Neural progenitor cell (in vitro differentiated cells): ENCODE results near the gene QDPR. TPM values are rescaled to one million over a fixed set of nuclear protein-coding genes. Genes with fewer than 3 reads are reported as not detected.

Source experiments
- DNase-seq: peaks from one replicate; pipeline ENCODE4 v3.0.0-alpha.2; 2016; ENCODE audit warnings: low spot score
- H2AFZ ChIP-seq: fragments of 200-600 bp; sonication (generic); replicated peaks from 2 replicates; pipeline ENCODE4 v1.6.1; 2016; ENCODE audit warnings: antibody characterized with exemption
- H3F3A ChIP-seq: fragments of 200-600 bp; sonication (generic); 2 replicates; pipeline ENCODE4 v1.6.1; 2016; ENCODE audit warnings: antibody characterized with exemption, low read depth
- H3K27ac ChIP-seq: fragments of 200-600 bp; sonication (generic); 2 replicates; pipeline ENCODE4 v1.5.1; 2016; ENCODE audit warnings: mild to moderate bottlenecking
- H3K27me3 ChIP-seq: fragments of 200-600 bp; sonication (generic); 2 replicates; pipeline ENCODE4 v1.6.1; 2016; ENCODE audit warnings: mild to moderate bottlenecking, moderate library complexity
- H3K36me3 ChIP-seq: fragments of 200-600 bp; sonication (generic); 2 replicates; pipeline ENCODE4 v1.5.1; 2016
- H3K4me1 ChIP-seq: fragments of 200-600 bp; sonication (generic); 2 replicates; pipeline ENCODE4 v1.6.1; 2016; ENCODE audit warnings: mixed run types
- H3K4me2 ChIP-seq: fragments of 200-600 bp; sonication (generic); 2 replicates; pipeline ENCODE4 v1.6.1; 2016
- H3K4me3 ChIP-seq: fragments of 200-600 bp; sonication (generic); 2 replicates; pipeline ENCODE4 v1.5.1; 2016
- H3K79me2 ChIP-seq: fragments of 200-600 bp; sonication (generic); 2 replicates; pipeline ENCODE4 v1.6.1; 2016; ENCODE audit warnings: low read depth
- H3K9ac ChIP-seq: fragments of 200-600 bp; sonication (generic); 2 replicates; pipeline ENCODE4 v1.6.1; 2016
- H3K9me3 ChIP-seq: fragments of 200-600 bp; sonication (generic); 2 replicates; pipeline ENCODE4 v1.5.1; 2016; ENCODE audit warnings: low read depth
- H4K20me1 ChIP-seq: fragments of 200-600 bp; sonication (generic); 2 replicates; pipeline ENCODE4 v1.6.1; 2016; ENCODE audit warnings: low read depth
- H3K27ac Mint-ChIP-seq: 3 replicates; pipeline ENCODE4 v1.8.0; 2021; ENCODE audit warnings: mixed read lengths
- H3K27me3 Mint-ChIP-seq: 2 replicates; pipeline ENCODE4 v1.8.0; 2022; ENCODE audit warnings: low read depth, mild to moderate bottlenecking, inconsistent platforms, moderate library complexity, mixed read lengths; ENCODE audit not compliant: insufficient read depth
- H3K36me3 Mint-ChIP-seq: 3 replicates; pipeline ENCODE4 v1.8.0; 2021; ENCODE audit warnings: mixed read lengths
- H3K4me1 Mint-ChIP-seq: 3 replicates; pipeline ENCODE4 v1.8.0; 2021; ENCODE audit warnings: mixed read lengths
- H3K4me3 Mint-ChIP-seq: 3 replicates; pipeline ENCODE4 v1.8.0; 2021; ENCODE audit warnings: mild to moderate bottlenecking, moderate library complexity, mixed read lengths
- H3K9me3 Mint-ChIP-seq: 3 replicates; pipeline ENCODE4 v1.8.0; 2020; ENCODE audit warnings: mixed read lengths
- EZH2 ChIP-seq: fragments of 200-600 bp; sonication (generic); IDR thresholded peaks from 2 replicates; pipeline ENCODE4 v1.6.1; 2017; ENCODE audit warnings: antibody characterized with exemption, mild to moderate bottlenecking, moderate library complexity
- EZH2phosphoT487 ChIP-seq: fragments of 200-600 bp; sonication (generic); IDR thresholded peaks from 2 replicates; pipeline ENCODE4 v1.6.1; 2017; ENCODE audit warnings: antibody characterized with exemption
- total RNA-seq: library from RNA; depleted of rRNA; stranded (reverse); fragments of >200 nt; gene quantifications from 2 replicates; pipeline ENCODE4 v1.2.3, GENCODE V29; 2015; ENCODE audit warnings: low replicate concordance
- TF ChIP-seq, protein P1 (sequence below): fragments of 200-600 bp; sonication (generic); IDR thresholded peaks from 2 replicates; pipeline ENCODE4 v1.5.1; 2017; ENCODE audit warnings: antibody characterized with exemption, mild to moderate bottlenecking

QDPR gene
- total RNA-seq, 1 donor from 2014 or later = 22.4 TPM

DNA sequence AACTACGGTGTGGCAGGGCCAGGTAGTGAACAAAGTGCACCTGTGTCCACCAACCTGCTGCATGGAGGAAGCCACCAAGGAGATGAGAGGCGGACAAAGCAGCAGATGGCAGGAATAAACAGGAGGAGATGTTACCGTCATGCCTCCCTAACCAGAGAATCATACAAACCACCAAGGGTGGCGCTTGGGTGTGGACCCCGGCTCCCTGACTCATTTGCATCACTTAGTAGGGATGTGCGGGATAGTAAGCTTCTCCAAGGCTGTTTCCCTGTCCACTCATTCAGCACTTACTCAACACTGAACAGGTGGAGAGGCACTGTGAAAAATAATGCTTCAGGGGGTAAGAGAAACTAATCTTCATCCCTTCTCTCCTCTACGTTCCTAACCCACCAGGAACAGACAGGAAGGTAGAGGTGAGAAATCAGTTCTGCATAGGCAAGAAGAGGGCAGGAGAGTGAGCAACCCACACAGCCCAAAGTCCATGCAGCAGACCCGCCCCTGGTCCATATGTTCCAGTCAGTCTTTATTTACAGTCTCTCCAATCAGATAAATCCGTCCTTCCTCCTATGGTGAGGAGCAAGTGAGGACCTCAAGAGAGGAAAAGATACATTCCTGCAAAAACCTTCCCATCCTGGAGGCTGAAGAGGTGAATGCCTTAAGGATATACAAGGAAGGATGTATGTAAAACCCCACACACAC is 34.0 kb downstream of the QDPR start:
- H3K27me3 Mint-ChIP-seq = peaks cover under 1% of the 10 kb centered on the region
- TF ChIP-seq EZH2phosphoT487 = no peak
- no peak for TF ChIP-seq EZH2
- TF ChIP-seq, protein P1, sequence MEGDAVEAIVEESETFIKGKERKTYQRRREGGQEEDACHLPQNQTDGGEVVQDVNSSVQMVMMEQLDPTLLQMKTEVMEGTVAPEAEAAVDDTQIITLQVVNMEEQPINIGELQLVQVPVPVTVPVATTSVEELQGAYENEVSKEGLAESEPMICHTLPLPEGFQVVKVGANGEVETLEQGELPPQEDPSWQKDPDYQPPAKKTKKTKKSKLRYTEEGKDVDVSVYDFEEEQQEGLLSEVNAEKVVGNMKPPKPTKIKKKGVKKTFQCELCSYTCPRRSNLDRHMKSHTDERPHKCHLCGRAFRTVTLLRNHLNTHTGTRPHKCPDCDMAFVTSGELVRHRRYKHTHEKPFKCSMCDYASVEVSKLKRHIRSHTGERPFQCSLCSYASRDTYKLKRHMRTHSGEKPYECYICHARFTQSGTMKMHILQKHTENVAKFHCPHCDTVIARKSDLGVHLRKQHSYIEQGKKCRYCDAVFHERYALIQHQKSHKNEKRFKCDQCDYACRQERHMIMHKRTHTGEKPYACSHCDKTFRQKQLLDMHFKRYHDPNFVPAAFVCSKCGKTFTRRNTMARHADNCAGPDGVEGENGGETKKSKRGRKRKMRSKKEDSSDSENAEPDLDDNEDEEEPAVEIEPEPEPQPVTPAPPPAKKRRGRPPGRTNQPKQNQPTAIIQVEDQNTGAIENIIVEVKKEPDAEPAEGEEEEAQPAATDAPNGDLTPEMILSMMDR = no peak
- H3K79me2 ChIP-seq = no peaks in the 10 kb centered on the region
- no peaks in the 10 kb centered on the region for H3K36me3 Mint-ChIP-seq
- no peaks in the 10 kb centered on the region for H3K9me3 ChIP-seq
- no peaks in the 10 kb centered on the region for H3K9me3 Mint-ChIP-seq
- H3K4me1 ChIP-seq = peaks cover 3% of the 10 kb centered on the region
- H3K27ac Mint-ChIP-seq = no peak overlapping the region
- H3K4me2 ChIP-seq = no peak overlapping the region
- H3K4me3 ChIP-seq = no peak overlapping the region
- H3K36me3 ChIP-seq = no peaks in the 10 kb centered on the region
- no peaks in the 10 kb centered on the region for H3F3A ChIP-seq
- H2AFZ ChIP-seq = no peak overlapping the region
- H3K4me3 Mint-ChIP-seq = no peak overlapping the region
- H4K20me1 ChIP-seq = no peaks in the 10 kb centered on the region
- H3K27ac ChIP-seq = no peak overlapping the region
- no peak overlapping the region for H3K9ac ChIP-seq
- peaks cover 11% of the 10 kb centered on the region for H3K4me1 Mint-ChIP-seq
- no peak for DNase-seq
- H3K27me3 ChIP-seq = no peaks in the 10 kb centered on the region

DNA sequence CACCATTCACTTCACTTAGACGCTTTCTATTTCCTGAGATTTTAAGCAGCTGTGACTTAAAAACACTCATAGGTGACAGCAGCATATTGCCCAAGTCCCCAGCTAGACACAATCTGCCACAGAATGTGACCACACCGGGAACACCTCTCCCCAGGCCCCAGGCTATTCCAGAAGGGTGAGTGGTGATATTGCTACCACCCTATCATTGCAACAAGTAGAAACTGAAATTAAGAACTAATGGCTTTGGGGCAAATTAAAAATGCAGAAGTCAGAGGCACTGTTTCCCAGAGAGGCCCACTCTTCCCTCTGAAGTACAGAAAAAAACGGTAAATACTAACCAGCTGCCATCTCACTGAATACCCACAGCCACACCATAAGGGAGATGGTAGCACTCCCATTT is 35.0 kb downstream of the QDPR start:
- H3K9me3 Mint-ChIP-seq = no peaks in the 10 kb centered on the region
- Histone ChIP-seq H4K20me1 (no peaks in the 10 kb centered on the region), H3F3A (no peaks in the 10 kb centered on the region), H3K79me2 (no peaks in the 10 kb centered on the region), H2AFZ (no peak overlapping the region), H3K4me1 (peaks cover 3% of the 10 kb centered on the region), H3K36me3 (no peaks in the 10 kb centered on the region), H3K9ac (no peak overlapping the region), H3K9me3 (no peaks in the 10 kb centered on the region), H3K27ac (no peak overlapping the region), H3K4me3 (no peak overlapping the region), H3K4me2 (no peak overlapping the region), H3K27me3 (no peaks in the 10 kb centered on the region)
- H3K27me3 Mint-ChIP-seq = peaks cover 2% of the 10 kb centered on the region
- H3K36me3 Mint-ChIP-seq = no peaks in the 10 kb centered on the region
- no peak overlapping the region for H3K4me3 Mint-ChIP-seq
- peaks cover 11% of the 10 kb centered on the region for H3K4me1 Mint-ChIP-seq
- no peak for DNase-seq
- no peak overlapping the region for H3K27ac Mint-ChIP-seq
- TF ChIP-seq, protein P1 = no peak

DNA sequence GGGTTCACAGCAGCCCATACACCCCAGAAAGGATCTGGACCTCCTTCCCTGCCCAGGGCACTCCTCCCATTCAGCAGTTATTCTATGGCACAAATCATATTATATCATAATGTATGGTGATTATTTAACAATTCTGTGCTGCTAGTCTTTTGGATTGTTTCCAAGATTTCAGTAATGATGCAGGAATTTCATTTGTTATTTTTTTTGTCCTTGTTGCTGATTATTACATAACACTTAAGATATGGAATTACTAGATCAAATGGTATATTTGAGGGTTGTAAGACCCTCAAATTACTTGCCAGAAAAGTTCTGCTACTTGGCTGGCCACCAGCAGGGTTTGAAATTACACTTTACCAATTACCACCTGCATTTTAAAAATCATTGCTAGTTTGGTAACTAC is 36.4 kb downstream of the QDPR start:
- Mint-ChIP-seq H3K27ac (no peak overlapping the region), H3K36me3 (no peaks in the 10 kb centered on the region), H3K27me3 (peaks cover 2% of the 10 kb centered on the region), H3K9me3 (no peaks in the 10 kb centered on the region), H3K4me1 (peaks cover 11% of the 10 kb centered on the region), H3K4me3 (no peak overlapping the region)
- Histone ChIP-seq H3K9ac (no peak overlapping the region), H3K27ac (no peak overlapping the region), H3K36me3 (no peaks in the 10 kb centered on the region), H3K4me1 (peaks cover 3% of the 10 kb centered on the region), H3K9me3 (no peaks in the 10 kb centered on the region), H2AFZ (no peak overlapping the region), H3K27me3 (no peaks in the 10 kb centered on the region), H3K4me3 (no peak overlapping the region), H4K20me1 (no peaks in the 10 kb centered on the region), H3F3A (no peaks in the 10 kb centered on the region), H3K4me2 (no peak overlapping the region), H3K79me2 (no peaks in the 10 kb centered on the region)
- TF ChIP-seq EZH2phosphoT487 = no peak
- no peak for TF ChIP-seq EZH2
- TF ChIP-seq, protein P1 = no peak
- no peak for DNase-seq
